ENCODE measurements around the gene NACA2.

Gene NACA2

GRCh38 chr17:61543786-61544415 lies 47.1 kb downstream of the NACA2 start:
- no peak for DNase-seq

DNA sequence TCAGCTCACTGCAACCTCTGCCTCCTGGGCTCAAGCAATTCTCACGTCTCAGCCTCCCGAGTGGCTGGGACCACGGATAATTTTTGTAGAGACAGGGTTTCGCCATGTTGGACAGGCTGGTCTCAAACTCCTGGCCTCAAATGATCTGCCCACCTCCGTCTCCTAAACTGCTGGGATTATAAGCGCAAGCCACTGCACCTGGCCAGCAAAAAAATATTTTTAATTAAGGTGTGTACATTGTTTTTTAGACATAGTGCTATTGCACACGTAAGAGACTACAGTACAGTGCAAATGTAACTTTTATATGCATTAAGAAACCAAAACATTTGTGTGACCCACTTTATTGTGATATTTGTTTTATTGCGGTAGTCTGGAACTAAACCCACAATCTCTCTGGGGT lies 49.0 kb downstream of the NACA2 start:
- no peak for DNase-seq

GRCh38 chr17:61540874-61541273 lies 50.1 kb downstream of the NACA2 start:
- DNase-seq: no peak

All from effector CD4-positive, alpha-beta T cell (primary cell).